GM12872 (cell line): ENCODE measurements around the gene HARBI1.

Source experiments
- TF ChIP-seq, protein P1 (sequence below): IDR thresholded peaks from 3 replicates; pipeline ENCODE4 v1.5.1; 2011; ENCODE audit warnings: low read depth, mild to moderate bottlenecking, low read length, moderate library complexity; ENCODE audit not compliant: insufficient read depth

HARBI1 gene

DNA sequence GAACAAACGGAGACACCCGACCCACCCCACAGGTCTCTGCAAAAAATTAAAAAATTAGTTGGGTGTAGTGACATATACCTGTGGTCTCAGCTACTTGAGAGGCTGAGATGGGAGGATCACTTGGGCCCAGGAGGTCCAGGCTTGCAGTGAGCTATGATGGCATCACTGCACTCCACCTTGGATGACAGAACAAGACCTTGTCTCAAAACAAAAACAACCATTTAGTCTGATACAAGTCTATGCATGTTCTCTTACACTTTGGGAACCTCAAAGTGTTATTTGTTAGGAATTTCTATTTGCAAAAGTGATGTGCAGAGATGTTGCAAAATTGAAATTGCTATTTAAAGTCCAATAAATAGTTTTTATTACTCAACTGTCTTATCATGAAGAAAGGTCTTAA is 14.6 kb upstream of the HARBI1 start:
- TF ChIP-seq, protein P1, sequence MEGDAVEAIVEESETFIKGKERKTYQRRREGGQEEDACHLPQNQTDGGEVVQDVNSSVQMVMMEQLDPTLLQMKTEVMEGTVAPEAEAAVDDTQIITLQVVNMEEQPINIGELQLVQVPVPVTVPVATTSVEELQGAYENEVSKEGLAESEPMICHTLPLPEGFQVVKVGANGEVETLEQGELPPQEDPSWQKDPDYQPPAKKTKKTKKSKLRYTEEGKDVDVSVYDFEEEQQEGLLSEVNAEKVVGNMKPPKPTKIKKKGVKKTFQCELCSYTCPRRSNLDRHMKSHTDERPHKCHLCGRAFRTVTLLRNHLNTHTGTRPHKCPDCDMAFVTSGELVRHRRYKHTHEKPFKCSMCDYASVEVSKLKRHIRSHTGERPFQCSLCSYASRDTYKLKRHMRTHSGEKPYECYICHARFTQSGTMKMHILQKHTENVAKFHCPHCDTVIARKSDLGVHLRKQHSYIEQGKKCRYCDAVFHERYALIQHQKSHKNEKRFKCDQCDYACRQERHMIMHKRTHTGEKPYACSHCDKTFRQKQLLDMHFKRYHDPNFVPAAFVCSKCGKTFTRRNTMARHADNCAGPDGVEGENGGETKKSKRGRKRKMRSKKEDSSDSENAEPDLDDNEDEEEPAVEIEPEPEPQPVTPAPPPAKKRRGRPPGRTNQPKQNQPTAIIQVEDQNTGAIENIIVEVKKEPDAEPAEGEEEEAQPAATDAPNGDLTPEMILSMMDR = no peak

DNA sequence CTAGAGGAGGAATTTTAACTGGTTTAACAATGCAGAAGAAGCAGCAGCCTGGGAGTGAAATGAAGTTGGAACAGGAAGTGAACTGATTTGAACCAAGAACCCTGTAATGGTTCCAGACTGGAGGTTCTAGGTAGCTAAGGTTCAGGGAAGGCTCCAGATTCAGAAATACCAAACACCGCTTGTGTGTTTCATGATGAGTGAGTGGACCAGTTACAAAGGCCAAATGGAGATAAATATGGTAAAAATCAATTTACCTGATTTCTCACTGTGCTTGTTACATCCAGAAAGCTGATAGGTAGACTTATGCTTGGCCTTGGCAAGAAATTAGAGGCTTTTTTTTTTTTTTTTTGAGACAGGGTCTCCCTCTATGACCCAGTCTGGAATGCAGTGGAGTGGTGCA is 13.2 kb upstream of the HARBI1 start:
- TF ChIP-seq, protein P1 = no peak

DNA sequence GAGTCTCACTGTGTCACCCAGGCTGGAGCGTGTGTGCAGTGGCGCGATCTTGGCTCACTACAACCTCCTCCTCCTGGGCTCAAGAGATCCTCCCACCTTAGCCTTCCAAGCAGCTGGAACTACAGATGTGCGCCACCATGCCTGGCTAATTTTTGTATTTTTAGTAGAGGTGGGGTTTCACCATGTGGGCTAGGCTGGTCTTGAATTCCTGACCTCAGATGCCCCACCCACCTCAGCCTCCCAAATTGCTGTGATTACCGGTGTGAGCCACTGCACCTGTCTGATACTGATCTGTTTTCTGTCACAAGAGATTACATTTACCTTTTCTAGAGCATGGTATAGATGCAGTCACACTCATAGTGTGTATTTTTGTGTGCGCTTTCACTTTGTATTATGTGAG is 11.9 kb upstream of the HARBI1 start:
- TF ChIP-seq, protein P1 = no peak

DNA sequence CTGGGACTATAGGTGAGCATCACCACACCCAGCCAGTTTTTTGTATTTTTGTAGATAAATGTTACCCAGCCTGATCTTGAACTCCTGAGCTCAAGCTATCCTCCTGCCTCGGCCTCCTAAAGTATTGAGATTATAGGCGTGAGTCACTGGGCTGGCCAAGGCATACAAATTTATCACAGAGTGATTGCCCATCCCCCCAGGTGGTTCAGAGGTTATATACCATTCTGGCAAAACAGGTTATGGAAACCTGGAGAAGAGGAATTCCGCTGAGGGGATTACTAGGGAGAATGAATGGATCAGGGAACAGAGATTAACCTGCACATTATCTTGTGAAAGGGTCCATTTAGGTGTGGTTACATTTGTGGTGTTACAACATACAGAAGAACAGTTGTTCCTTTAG is 8.4 kb upstream of the HARBI1 start:
- TF ChIP-seq, protein P1 = no peak

DNA sequence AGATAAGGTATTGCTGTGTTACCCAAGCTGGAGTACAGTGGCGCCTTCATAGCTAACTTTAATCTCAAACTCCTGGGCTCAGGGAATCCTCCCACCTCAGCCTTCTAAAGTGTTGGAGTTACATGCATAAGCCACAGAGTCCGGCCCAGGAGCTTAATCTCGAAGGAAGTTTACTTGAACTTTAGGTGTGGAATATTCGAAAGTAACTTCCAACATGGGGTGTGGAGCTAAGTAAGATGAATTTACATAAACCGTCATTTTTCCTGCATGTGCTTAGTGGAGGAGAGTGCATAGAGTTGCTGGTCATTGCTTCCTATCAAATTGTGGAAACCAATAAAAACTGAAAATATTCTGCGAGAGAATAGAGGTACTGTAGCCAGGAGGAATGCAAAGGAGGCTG is 1.8 kb upstream of the HARBI1 start:
- TF ChIP-seq, protein P1 = no peak

DNA sequence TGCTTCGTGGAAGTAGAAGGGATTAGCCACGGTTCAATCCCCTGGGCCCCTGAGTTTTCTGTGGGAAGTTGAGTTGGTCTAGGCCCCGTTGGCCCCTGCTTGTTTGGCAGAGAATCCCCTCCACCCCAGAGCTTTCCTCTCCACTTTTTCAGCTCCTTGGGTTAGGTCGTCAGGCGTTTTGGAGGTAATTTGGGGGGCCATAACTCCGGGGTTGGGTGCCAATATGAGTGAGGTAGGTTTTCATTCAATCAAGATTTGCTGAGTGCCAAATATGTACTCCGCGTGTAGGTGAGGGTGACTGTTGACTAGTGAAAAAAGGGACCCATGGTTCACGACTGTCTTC is 916 bp upstream of the HARBI1 start:
- TF ChIP-seq, protein P1 = no peak

DNA sequence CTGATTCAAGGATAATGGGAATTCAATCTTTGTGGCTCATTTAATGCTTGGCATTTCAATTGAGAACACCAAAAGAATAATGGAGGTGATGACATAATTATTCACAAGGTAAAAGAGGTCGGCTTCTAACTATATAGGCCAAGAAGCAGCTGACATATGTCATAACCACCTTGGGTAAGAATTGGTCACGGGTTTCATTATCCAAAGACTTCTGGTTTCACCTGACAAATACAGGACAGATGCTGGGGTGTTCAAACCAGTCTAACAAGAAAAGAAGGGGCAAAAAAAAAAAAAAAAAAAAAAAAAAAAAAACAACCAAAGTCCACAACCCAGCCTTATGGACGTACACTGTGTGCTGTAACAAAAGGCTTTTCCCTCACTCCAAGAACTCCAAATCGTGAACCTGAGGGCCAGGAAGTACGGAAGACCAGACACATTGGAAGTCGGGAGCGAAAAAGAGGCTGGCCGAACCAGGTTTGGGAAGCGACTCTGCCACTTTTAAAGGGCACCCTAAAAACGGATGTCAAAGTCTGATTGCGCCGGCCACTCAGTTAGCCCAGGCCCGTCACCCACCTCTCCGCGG is 385 bp downstream of the HARBI1 start:
- TF ChIP-seq, protein P1 = no peak
